Fibroblast of skin of left quadriceps (primary cell): Measurements from ENCODE around the gene CYBB.

ENCODE experiments used
- DNase-seq, 2 experiments: peaks; one replicate each; pipeline ENCODE4 v3.0.0-alpha.2; 2013; ENCODE audit warnings: low read depth in 2 of 2

CYBB gene

GRCh38 chrX:37786624-37787422 is 7.0 kb downstream of the CYBB start:
- DNase-seq: no peak

- no peak for DNase-seq
These were observed 7.6 kb downstream of the CYBB start for GRCh38 chrX:37787423-37787869.

GRCh38 chrX:37796310-37796709 is 16.5 kb downstream of the CYBB start:
- no peak for DNase-seq

GRCh38 chrX:37796805-37797204 is 16.9 kb downstream of the CYBB start:
- no peak for DNase-seq

- no peak for DNase-seq
These were observed 20.1 kb downstream of the CYBB start for GRCh38 chrX:37799936-37800335.

GRCh38 chrX:37800717-37801116 is 20.9 kb downstream of the CYBB start:
- no peak for DNase-seq

GRCh38 chrX:37802028-37802427 is 22.2 kb downstream of the CYBB start:
- DNase-seq: no peak

- DNase-seq: no peak
These were observed 23.2 kb downstream of the CYBB start for GRCh38 chrX:37803057-37803456.

- no peak for DNase-seq
These were observed 30.1 kb downstream of the CYBB start for GRCh38 chrX:37809970-37810369.

- no peak for DNase-seq
These were observed 32.3 kb downstream of the CYBB start for GRCh38 chrX:37812110-37812509.

GRCh38 chrX:37813570-37813969 is 33.7 kb downstream of the CYBB start:
- DNase-seq: no peak

- no peak for DNase-seq
These were observed 35.5 kb downstream of the CYBB start for GRCh38 chrX:37815366-37815765.

- no peak for DNase-seq
These were observed 36.9 kb downstream of the CYBB start for GRCh38 chrX:37816766-37817165.

GRCh38 chrX:37817176-37817575 is 37.3 kb downstream of the CYBB start:
- no peak for DNase-seq

GRCh38 chrX:37817579-37817978 is 37.7 kb downstream of the CYBB start:
- DNase-seq: no peak

- no peak for DNase-seq
These were observed 38.2 kb downstream of the CYBB start for GRCh38 chrX:37818031-37818430.

GRCh38 chrX:37820646-37821045 is 40.8 kb downstream of the CYBB start:
- DNase-seq: no peak

- DNase-seq: no peak
These were observed 44.8 kb downstream of the CYBB start for GRCh38 chrX:37824491-37825214.

- no peak for DNase-seq
These were observed 45.5 kb downstream of the CYBB start for GRCh38 chrX:37825215-37825842.

- no peak for DNase-seq
These were observed 49.9 kb downstream of the CYBB start for GRCh38 chrX:37829721-37830120.

- no peak for DNase-seq
These were observed 50.5 kb downstream of the CYBB start for GRCh38 chrX:37830371-37830770.

GRCh38 chrX:37834937-37835336 is 55.1 kb downstream of the CYBB start:
- DNase-seq: no peak

GRCh38 chrX:37840931-37841330 is 61.1 kb downstream of the CYBB start:
- no peak for DNase-seq
